NCI-H146 treated with DMSO at 0.1 percent for 48 hours (cell line): Measurements from ENCODE around the gene PLCH1.

Experiments
- DNase-seq: peaks from one replicate; lab custom pipeline; 2025; ENCODE audit not compliant: unreplicated experiment; lab: John Stamatoyannopoulos, UW

Gene PLCH1

GRCh38 chr3:155688481-155688880 lies 56.4 kb downstream of the PLCH1 start:
- DNase-seq = no peak

GRCh38 chr3:155683344-155683720 lies 61.5 kb downstream of the PLCH1 start:
- DNase-seq = no peak

DNA sequence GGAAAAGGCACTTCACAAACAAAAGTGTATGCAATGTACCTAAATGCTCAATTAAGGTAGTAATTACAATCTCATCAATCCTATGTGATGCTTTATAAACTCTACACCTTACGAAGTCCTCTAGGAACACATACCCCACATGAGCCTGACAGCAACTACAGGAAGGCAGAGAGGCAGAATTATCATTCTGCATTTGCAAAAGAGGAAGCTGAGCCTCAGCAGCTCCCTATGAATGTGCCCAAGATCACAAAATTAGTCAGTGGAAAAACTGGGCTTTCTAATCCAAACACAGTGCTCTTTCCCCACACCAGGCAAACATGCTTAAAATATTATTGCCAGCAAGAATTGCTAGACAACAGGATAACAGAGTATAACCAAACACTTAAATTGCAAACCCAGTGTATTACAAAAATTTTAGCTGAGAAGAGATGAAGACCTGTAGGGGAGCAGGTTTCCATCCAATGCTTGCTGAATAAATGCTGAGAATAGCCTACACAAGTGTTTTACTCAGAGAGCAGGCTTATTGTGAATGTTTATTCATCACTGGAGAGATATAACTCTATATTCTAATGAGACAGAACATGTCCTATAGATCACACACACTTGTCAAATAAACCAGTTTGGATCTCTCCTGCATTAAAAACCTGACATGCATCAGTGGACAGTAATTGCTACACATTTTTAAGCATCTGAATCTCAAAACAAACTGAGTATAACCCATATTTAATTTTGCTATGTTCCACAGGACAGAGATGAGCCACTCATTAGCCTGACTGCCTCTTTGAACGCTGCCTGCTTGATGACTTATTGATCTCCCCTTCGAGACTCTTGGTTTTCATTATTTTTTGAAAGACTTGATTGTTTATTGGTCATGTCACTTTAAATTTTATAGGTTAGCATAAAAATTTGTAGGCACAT lies 62.2 kb downstream of the PLCH1 start:
- DNase-seq = no peak

DNA sequence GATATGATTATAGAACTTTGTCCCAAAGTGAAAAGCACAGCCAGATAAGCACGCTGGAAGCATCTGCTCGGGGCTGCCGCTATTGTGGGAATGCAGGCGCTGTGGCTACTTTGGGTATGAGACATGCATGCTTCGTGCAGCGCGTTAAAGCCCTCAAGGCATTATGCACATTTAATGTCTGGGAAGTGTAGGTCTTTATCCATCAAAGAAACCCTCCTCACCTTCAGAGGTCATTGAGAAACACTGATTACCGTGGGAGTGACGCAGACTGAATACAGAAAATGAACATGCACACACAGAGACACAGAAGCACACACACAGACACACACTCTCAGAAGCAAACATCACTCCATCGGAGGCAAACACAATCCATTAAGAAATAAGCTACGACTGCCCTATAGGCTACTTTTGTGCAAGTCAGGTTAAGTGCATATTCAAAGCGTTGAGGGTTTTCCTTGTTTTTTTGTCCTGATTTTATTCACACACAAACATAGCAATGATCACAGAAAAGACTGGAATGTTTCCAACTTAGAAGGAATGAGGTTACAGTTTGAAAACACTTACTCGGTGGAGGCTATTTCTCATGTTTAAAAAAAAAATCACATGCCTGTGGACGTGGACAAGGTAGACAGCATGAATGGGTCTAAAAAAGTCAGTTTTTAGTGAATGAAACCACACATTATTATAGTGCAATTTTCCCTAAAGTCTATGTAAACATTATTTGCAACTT lies 68.5 kb downstream of the PLCH1 start:
- no peak for DNase-seq

GRCh38 chr3:155675094-155675493 lies 69.8 kb downstream of the PLCH1 start:
- DNase-seq = no peak

DNA sequence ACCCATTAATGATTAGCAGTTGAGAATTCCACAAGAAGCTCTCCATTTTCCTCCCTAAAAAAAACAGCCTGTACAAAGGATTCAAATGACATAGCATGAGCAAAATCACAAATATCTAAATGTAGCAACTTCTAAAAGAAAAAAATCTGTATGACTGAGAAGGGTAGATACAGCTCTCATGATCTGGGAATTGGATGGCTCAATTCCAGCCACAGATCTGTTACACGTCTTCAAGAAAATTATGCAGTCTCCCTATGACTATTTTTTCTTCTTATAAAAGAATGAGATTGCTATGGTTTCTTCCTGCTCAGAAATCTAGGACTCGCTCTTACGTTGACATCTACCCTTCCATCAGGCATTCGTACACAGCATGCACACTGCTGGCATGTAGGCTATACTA lies 71.5 kb downstream of the PLCH1 start:
- DNase-seq = no peak

DNA sequence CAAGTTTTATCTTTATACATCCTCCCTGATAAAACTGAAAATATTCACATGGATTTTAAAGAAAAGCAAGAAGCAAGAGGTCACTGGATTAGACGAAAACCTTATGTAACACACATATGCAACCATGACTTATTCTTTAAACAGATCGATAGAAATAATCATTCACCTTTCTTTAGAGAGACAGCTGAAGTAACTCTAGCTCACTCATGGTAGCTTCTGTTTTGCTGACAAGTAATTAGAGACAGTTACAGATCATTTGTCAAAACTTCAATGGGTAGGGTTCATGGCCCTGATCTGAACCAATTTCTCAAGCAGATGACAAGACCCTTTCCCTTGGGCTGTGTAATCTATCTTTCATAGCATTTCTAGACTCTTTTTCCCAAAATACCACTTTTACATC lies 74.5 kb downstream of the PLCH1 start:
- DNase-seq = peak; percentile 49

GRCh38 chr3:155667988-155668387 lies 76.9 kb downstream of the PLCH1 start:
- no peak for DNase-seq

DNA sequence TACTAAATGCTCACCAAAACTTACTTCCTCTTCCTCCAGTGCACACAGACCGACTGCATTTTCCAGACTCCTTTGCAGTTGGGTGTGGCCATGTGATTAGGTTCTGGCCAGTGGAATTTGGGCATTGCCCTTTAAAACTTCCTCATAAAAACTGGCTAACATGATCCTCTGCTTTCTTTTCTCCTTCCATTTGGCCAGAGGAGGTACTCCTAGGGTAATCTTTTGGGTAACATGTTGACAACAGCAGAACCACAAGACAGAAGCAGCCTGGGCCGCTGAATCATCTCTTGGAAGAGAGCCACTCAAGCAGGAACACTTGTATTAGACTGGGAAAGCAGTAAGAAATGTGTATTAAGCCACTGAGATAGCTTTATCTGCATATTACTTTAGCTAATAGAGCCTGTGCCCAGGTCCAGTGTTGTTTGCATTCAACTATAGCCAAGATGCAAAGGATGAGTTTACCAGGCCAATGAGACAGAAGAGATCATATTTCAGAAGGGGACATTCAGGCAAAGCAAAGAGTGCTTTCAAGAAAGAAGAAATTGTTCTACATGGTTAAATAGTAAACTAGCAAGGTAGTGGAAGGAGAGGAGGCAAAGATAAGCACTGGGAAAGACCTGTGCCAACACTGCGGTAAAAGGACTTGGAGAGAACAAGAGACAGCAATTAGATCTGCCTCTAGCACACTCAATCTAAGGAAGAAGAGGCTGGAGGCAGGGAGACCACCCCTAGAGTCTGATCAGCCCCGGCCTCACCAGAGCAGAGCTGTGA lies 79.8 kb downstream of the PLCH1 start:
- no peak for DNase-seq

DNA sequence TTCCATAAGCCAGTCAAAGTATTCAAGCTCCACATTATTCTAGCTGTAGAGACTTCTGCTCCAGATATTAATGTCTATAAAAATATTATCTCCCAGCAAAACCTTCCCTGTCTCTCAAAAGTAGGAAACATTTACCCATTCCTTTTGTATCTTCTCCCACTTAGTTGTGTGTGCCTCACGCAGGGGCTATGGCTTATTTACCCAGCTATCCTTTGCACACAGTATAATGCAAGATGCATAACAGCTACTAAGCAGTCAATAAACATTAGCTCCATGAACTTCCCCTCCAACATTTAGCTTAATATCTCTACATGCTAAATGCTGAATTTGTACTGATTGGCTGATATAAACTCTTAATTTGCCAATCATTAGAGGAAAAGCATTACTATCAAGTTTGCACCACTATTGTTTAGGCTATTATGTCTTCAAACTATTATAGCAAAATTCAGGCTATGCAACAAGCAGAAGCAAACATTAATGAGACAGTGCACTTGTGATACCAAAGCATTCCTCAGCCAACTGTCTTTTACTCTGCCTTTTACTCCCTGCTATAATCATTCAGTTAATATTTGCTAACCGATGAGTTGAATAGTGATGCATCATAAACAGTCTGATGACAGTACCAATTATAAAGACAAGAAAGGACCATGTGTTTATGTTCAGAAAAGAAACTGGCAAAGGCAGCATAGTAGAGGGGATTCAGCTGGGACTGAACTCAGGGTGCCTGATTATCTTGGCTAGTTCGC lies 81.2 kb downstream of the PLCH1 start:
- DNase-seq = peak; percentile 56

DNA sequence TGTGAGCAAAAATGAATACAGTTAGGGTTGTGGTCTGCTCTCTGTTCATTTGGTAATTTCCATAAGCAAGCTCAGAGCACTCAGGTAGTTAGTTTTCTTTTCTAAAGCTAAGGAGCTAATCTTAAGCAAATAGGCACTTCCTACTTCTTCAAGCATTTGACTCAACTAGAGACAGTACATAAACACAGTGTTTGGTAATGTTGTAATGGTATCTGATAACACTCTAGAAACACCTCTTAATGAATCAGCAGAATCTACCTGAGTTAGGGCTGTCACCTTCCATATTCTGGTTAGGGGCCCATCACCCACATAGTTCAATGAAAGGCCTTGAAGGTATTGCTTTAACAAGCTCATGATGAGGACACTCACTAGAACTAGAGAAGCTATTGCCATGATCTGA lies 83.1 kb downstream of the PLCH1 start:
- DNase-seq = no peak

DNA sequence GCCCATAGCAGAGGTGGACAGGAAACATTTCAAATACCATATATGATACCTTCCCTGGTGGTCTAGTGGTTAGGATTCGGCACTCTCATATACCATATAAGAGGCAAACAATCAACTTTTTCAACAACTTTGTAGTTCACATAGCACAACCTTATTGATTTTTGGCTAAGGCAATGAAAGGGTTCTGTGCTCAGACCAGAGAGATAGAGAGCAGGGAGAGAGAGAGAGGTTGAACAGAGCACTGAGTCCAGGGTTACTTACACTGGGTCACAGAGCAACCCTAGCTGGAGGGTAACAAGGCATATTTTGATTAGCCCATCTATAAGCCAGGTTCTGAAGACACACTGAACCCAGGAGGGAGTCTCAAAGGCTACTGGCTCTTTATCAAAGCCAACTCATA lies 83.8 kb downstream of the PLCH1 start:
- no peak for DNase-seq

GRCh38 chr3:155658671-155659261 lies 86.1 kb downstream of the PLCH1 start:
- no peak for DNase-seq

- no peak for DNase-seq
Measured at GRCh38 chr3:155658006-155658405, 86.9 kb downstream of the PLCH1 start.

GRCh38 chr3:155657161-155657560 lies 87.7 kb downstream of the PLCH1 start:
- no peak for DNase-seq

GRCh38 chr3:155656466-155656865 lies 88.4 kb downstream of the PLCH1 start:
- DNase-seq = no peak

- no peak for DNase-seq
Measured at GRCh38 chr3:155651489-155652218, 93.2 kb downstream of the PLCH1 start.

GRCh38 chr3:155648013-155648591 lies 96.8 kb downstream of the PLCH1 start:
- no peak for DNase-seq

- DNase-seq = no peak
Measured at GRCh38 chr3:155647206-155647605, 97.7 kb downstream of the PLCH1 start.
